Adrenal gland (tissue), 12 donors: ENCODE measurements around the gene TNS2. TPM values are rescaled to one million over a fixed set of nuclear protein-coding genes. Genes with fewer than 3 reads are reported as not detected.

ENCODE experiments used
- DNase-seq, 7 donors: peaks; one replicate each; pipeline ENCODE4 v3.0.0-alpha.2; 2019 to 2020
- H3K27ac ChIP-seq, 5 donors: fragments of 200-600 bp; sonication (generic) in 4 of 5; 1 replicate in 3 of 5; 2 replicates in 2 of 5; pipeline versions ENCODE4 v1.5.1 to v1.8.0; 2016 to 2020; ENCODE audit warnings: mild to moderate bottlenecking in 1 of 5
- H3K27me3 ChIP-seq: fragments of 200-600 bp; 2 replicates; pipeline ENCODE4 v1.8.0; 2021
- H3K36me3 ChIP-seq, 2 donors: fragments of 200-600 bp; replicated peaks in 1 of 2; 1 replicate in 1 of 2; 2 replicates in 1 of 2; pipeline versions ENCODE4 v1.5.1 to v1.8.0; 2018 to 2022
- H3K4me1 ChIP-seq, 2 donors: fragments of 200-600 bp; replicated peaks in 1 of 2; 1 replicate in 1 of 2; 2 replicates in 1 of 2; pipeline versions ENCODE4 v1.5.1 to v1.8.0; 2018 to 2021
- H3K4me3 ChIP-seq, 4 donors: fragments of 200-600 bp; sonication (generic) in 3 of 4; one replicate each; pipeline ENCODE4 v1.5.1; 2016 to 2018
- H3K9me3 ChIP-seq, 3 donors: fragments of 200-600 bp; sonication (generic) in 1 of 3; replicated peaks in 1 of 3; 1 replicate in 2 of 3; 2 replicates in 1 of 3; pipeline versions ENCODE4 v1.5.1 to v1.8.0; 2016 to 2021
- CTCF ChIP-seq, 6 experiments: fragments of 450-650 bp in 4 of 6; fragments of 200-600 bp in 2 of 6; sonication (generic) in 1 of 6; IDR thresholded peaks; 1 replicate in 5 of 6; 2 replicates in 1 of 6; pipeline versions ENCODE4 v1.5.1 to v1.8.0; 2016 to 2021; ENCODE audit warnings: antibody characterized with exemption in 6 of 6, mild to moderate bottlenecking in 2 of 6, moderate library complexity in 1 of 6
- POLR2A ChIP-seq, 2 donors: fragments of 450-650 bp; IDR thresholded peaks; one replicate each; pipeline ENCODE4 v1.6.1; 2017; ENCODE audit warnings: antibody characterized with exemption in 2 of 2, mild to moderate bottlenecking in 2 of 2, moderate library complexity in 1 of 2
- WGBS, 4 donors: extraction: QIAGEN DNeasy Blood & Tissue Kit in 2 of 4; methylation state at CpG; one replicate each; pipeline versions ENCODE4 v1.1.5 to v1.1.7; 2013 to 2017; 5-methylcytosine and 5-hydroxymethylcytosine counted together
- intact Hi-C, 2 donors: fragments of 100-400 bp; cut with DNase I; formaldehyde crosslinking; loops; one replicate each; pipeline versions ENCODE4 v1.14.1 to v1.15.0; 2022 to 2023
- polyA plus RNA-seq, 3 donors: library from polyadenylated mRNA; stranded (reverse); fragments of 200-250 nt in 2 of 3; fragments of 350-450 nt in 1 of 3; fragmentation: Illumina TruSeq in 1 of 3; extraction: RNeasy Lipid Tissue Mini Kit (QIAGEN cat#74804) in 1 of 3; gene quantifications; one replicate each; pipeline ENCODE4 v1.2.3, GENCODE V29; 2013 to 2014
- total RNA-seq, 9 donors: library from RNA; depleted of rRNA in 4 of 9; stranded (reverse); fragments of >200 nt in 4 of 9; fragments of 120-200 nt in 1 of 9; fragmentation: NEBNext Ultra II Directional in 1 of 9; extraction: Animal tissue kit (Norgen Biotek cat#: 25700) in 1 of 9; gene quantifications; one replicate each; pipeline versions ENCODE4 v1.1.0 to v1.2.4, GENCODE V29; 2013 to 2023
- donor health status: healthy with polysubstance abuse.
- donor health status: Bipolar disorder and iron deficiency.
- donor health status: DM: yes; HTN: yes; CAD: no.
- donor health status: DM: no; HTN: no; CAD: no.
- donor health status: DM: no; HTN: no; CAD: no.
- donor health status: DM: yes; HTN: yes; CAD: no.

TNS2 gene
- total and polyA plus RNA-seq, 12 donors: 21.8 to 1,019 (median 175) TPM

- peaks cover 4 to 16% of the 10 kb centered on the region in 2 donors for H3K4me1 ChIP-seq
- no peaks in the 10 kb centered on the region for H3K9me3 ChIP-seq
- peaks cover 4 to 75% of the 10 kb centered on the region in 2 donors for H3K36me3 ChIP-seq
- WGBS, 4 donors: 82 to 89% (median 86%) methylated on average over 3 of the region's 3 CpGs
- TF ChIP-seq CTCF (IDR thresholded peaks at IDR 0.05) (no peak), POLR2A (IDR thresholded peaks at IDR 0.05) (no peak)
- H3K27me3 ChIP-seq: no peaks in the 10 kb centered on the region
- H3K4me3 ChIP-seq: no peak overlapping the region
- no peak for DNase-seq
- intact Hi-C loops: no loop called here
- H3K27ac ChIP-seq: no peak overlapping the region
Observed at GRCh38 chr12:53036802-53037201, 13.1 kb upstream of the TNS2 start.

GRCh38 chr12:53039851-53040250 is 10.0 kb upstream of the TNS2 start:
- Histone ChIP-seq H3K4me1 (peaks cover 4 to 42% of the 10 kb centered on the region in 2 donors), H3K4me3 (no peak overlapping the region), H3K36me3 (peaks cover 4 to 49% of the 10 kb centered on the region in 2 donors), H3K9me3 (no peaks in the 10 kb centered on the region), H3K27me3 (no peaks in the 10 kb centered on the region), H3K27ac (peak overlapping the region in 2 of 5 donors; percentile 33 to 90)
- 65 to 84% (median 71%) methylated on average over 4 of the region's 4 CpGs for whole genome bisulfite sequencing, 4 donors
- intact Hi-C loops: no loop called here
- DNase-seq: no peak
- TF ChIP-seq CTCF (IDR thresholded peaks at IDR 0.05) (no peak), POLR2A (IDR thresholded peaks at IDR 0.05) (no peak)

- peak in 2 of 7 donors; percentile 2 to 52 for DNase-seq
- H3K9me3 ChIP-seq: no peaks in the 10 kb centered on the region
- peaks cover 18 to 61% of the 10 kb centered on the region in 2 donors for H3K4me1 ChIP-seq
- peaks cover 1 to 19% of the 10 kb centered on the region in 2 donors for H3K36me3 ChIP-seq
- no peaks in the 10 kb centered on the region for H3K27me3 ChIP-seq
- 62 to 69% (median 69%) methylated on average over 6 to 7 of the region's 7 CpGs for WGBS, 4 donors
- no peak for TF ChIP-seq POLR2A (IDR thresholded peaks at IDR 0.05)
- intact Hi-C loops: no loop called here
- H3K4me3 ChIP-seq: no peak overlapping the region
- peak overlapping the region in 4 of 5 donors; percentile 12 to 99 (median 57) for H3K27ac ChIP-seq
Observed at GRCh38 chr12:53042607-53043454, 7.0 kb upstream of the TNS2 start.

GRCh38 chr12:53044052-53044581 is 5.7 kb upstream of the TNS2 start:
- intact Hi-C loops: no loop called here
- no peaks in the 10 kb centered on the region for H3K9me3 ChIP-seq
- H3K4me3 ChIP-seq: no peak overlapping the region
- no peaks in the 10 kb centered on the region for H3K27me3 ChIP-seq
- DNase-seq: peak in 5 of 7 donors; percentile 17 to 60 (median 37)
- 62 to 77% (median 70%) methylated on average over 10 of the region's 10 CpGs for WGBS, 4 donors
- peaks cover 28 to 62% of the 10 kb centered on the region in 2 donors for H3K4me1 ChIP-seq
- TF ChIP-seq POLR2A (IDR thresholded peaks at IDR 0.05) (no peak), CTCF (IDR thresholded peaks at IDR 0.05) (no peak)
- peak overlapping the region in 3 of 5 donors; percentile 91 to 99 (median 99) for H3K27ac ChIP-seq
- H3K36me3 ChIP-seq: peaks cover 0 to 12% of the 10 kb centered on the region in 2 donors
